C4-2B (cell line): ENCODE data around the gene SPARC.

Source experiments
- CTCF ChIP-seq: fragments of 450-650 bp; conservative IDR thresholded peaks from 2 replicates; pipeline ENCODE4 v1.5.1; 2017; ENCODE audit warnings: mild to moderate bottlenecking
- ZFX ChIP-seq: fragments of 450-650 bp; IDR thresholded peaks from 2 replicates; pipeline ENCODE4 v1.6.1; 2017

- no peak for TF ChIP-seq CTCF
- TF ChIP-seq ZFX: no peak
Measured at GRCh38 chr5:151657114-151657513, 29.6 kb downstream of the SPARC start.
